ENCODE data around the gene SKI. TPM values are rescaled to one million over a fixed set of nuclear protein-coding genes. Genes with fewer than 3 reads are reported as not detected.

The SKI gene
- total RNA-seq: 25.3 TPM

DNA sequence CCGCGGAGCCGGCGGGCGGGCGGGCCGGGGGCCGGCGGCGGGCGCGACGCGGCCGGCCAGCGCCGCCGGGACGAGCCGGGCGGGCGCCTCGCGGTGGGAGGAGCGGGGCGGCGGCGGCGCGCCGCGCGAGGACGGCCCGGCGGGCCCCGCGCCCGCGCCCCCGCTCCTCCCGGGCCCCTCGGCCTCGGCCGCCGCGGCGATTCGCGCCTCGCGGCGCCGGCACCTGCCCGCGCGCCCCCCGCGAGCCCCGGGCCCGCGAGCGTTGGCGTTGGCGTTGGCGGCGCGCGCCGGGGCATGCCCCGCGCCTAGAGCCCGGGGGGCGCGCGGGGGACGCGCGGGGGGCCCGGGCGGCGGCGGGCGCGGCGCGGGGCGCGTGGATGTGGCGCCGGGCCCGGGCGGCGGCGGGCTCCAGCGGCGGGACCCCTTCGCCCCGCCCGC, at the start of gene SKI:
TSS of gene SKI (plus strand) at position 163 of the 438 bp plus-strand sequence. CDS start 448 bp downstream, outside the sequence.
- no peak for DNase-seq (ENCODE audit: low read depth in 2 of 3, low spot score in 2 of 3)

DNA sequence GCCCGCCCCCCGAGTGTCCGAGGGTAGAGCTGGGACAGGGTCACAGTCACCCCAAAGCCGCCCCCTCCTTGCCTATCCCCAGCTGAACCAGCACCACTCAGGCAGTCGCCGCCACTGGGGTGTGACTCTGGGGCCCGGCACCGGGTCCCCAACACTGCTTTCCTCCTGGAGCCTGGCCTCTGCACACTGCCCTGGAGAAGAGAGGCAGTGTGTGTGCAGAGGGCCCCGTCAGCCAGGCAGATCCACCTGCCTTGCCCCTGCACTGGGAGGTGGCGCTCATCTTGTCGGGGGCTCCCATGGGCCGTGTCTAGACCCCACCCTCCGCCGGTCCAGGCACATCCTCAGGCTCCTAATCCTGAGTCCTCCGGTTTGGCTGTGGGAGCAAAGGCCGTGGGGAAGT, 49.2 kb upstream of the SKI start:
- no peak for DNase-seq (ENCODE audit: low read depth in 2 of 3, low spot score in 2 of 3)

DNA sequence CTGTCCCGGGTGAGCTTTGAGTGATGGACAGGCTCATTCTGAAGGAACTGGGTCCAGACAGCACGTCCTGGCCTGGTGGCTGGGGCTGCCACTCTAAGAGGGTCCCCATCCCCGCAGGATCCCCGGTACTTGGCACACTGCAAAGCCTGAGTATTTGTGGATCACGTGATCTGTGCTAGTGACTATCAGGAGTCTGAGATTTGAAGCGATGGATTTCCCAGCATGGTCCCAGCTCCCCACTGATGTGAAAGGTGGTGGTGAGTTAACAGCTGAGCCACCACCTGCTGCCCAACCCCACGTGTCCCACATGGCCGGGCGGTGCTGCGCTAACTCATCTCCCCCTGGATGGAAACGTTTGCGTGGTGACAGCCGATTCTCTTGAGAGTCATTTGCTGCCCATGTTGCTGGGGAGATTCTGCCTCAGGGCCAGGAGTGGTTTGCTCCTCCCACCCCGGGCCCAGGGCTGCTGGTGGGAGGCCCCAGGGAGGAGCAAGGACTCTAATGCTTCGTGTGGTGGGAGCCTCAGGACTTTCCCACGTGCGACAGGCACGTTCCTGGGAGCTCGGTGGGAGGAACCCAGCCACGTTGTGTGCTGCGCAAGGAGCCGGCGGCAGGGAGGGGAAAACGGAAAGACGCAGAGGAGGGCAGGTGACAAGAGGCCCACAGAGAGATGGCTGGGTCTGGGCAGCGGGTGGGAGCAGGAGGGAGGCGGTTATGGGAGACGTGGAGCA, 48.7 kb upstream of the SKI start:
- DNase-seq (ENCODE audit: low read depth in 2 of 3, low spot score in 2 of 3): no peak

DNA sequence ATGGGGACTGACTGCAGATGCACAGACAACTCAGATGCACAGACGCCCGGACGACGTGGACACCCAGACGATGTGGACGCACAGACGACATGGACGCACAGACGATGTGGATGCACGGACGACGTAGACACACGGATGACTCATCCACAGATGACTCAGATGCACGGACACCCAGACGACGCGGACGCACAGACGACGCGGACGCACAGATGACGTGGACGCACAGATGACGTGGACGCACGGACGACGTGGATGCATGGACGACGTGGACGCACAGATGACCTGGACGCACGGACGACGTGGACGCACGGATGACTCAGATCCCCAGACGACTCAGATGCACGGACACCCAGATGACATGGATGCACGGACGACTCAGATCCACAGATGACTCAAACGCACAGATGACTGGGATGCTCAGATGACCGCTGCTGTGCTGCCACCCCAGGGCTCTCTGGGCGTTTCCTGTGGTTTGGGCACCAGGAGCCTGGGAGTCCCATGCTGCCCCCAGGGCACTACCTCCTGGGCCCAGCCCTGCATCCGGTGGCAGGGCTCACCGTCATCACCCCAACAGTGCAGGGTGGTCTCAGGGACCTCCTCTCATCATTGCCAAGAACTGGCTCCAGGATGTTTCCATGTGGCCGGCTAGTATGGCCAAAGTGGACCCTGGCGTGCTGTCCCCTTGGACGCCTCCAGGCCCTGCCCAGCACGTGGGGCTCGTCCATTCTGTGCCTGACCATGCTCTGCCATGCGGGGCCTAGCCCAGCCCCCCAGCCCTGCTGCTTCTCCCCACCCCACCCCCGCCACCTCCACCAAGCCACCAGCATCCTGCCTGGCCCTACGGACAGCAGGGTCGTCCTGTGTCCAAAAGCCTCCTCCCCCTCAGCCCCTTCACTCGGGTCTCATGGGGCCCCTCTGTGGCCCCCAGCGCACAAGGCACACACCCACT, 47.5 kb upstream of the SKI start:
- DNase-seq (ENCODE audit: low read depth in 2 of 3, low spot score in 2 of 3): no peak

DNA sequence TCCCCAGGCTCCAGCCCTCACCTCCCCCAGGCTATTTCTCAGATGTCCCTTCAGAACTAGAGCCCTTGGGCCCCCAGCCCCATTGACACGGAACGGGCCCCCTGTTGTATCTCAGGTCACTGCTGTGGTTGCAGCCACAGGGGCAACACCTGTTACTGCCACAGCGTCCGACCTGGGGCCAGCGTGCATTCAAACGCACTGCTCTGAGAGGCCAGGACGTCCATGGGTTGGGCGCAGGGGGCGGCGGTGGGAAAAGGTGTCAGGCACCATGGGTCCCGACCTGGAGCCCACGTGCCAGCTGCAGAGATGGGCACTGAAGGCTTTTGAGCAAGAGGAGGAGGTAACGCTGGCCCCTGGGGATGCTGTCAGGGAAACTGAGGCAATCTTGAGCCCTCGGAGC, 46.8 kb upstream of the SKI start:
- DNase-seq (ENCODE audit: low read depth in 2 of 3, low spot score in 2 of 3): no peak

DNA sequence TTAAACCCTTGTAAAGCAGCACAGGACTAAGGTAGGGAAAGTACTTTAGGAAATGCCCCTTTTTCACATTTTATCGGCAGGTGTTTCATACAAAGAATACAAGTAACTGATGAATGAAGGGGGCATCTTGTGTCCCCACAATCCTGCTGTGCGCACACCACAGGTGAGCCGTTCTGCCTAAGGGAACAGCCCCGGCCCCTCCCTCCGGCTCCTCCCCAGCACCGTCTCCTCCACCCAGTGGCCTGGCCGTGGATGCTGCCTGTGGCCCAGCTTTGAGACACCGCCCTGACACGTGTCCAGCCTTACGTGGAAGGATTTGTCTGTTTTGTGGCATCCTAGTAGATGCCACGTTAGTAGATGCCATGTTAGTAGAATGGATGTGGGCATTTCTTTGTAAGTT, 46.4 kb upstream of the SKI start:
- no peak for DNase-seq (ENCODE audit: low read depth in 2 of 3, low spot score in 2 of 3)

DNA sequence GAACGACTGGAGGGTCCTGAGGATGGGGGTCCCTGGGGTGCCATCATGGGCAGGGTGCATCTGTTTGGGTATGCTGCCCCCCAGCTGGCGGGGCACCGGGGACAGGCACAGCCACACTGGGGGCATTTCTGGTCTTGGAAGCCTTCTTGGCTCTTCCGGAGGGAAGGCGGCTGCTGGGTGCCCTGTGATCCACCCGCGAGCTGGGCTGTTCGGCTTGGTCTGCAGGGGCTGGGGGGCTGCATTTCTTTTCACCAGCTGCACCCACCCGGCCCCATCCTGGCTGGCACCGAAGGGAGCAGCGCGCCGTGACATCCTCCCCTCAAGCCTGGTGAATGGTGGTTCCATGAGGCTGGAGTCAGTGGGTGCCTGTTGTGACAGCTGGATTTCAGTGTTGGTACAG, 45.7 kb upstream of the SKI start:
- DNase-seq (ENCODE audit: low read depth in 2 of 3, low spot score in 2 of 3): no peak

DNA sequence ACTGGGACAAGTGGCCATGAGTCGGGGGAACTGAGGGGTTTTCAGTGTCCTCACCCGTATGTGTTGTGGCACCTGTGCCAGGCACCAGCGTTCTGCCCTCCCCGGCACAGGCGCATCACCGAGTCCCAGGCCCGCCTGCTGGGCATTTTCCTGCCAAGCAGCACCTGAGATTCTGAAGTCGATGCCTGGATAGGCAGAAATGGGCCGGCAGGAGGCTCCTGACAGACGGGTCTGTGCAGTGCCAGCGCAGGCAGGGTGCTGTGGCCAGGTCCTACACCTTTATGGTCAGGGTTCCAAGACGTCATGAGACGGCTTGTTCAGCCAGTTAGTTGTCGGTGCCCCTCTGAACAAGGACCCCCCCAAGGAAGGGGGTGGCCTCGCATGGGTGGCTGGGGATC, 44.2 kb upstream of the SKI start:
- no peak for DNase-seq (ENCODE audit: low read depth in 2 of 3, low spot score in 2 of 3)

DNA sequence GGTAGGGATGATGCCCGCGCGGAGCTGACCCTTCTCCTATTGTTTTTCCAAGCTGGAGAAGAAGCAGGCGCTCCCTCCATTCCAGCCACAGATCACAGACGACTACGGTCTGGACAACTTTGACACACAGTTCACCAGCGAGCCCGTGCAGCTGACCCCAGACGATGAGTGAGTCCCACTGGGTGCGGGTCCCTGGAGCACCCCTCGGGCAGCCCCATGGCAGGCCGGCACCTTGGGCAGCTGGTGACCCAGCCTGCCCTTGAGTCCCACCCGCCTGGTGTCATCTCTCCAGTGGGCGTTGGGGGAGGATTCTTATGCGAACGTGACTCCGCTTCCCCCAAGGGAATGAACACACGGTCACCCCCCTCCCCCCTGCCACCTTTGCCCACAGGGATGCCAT, 43.6 kb upstream of the SKI start:
- no peak for DNase-seq (ENCODE audit: low read depth in 2 of 3, low spot score in 2 of 3)

DNA sequence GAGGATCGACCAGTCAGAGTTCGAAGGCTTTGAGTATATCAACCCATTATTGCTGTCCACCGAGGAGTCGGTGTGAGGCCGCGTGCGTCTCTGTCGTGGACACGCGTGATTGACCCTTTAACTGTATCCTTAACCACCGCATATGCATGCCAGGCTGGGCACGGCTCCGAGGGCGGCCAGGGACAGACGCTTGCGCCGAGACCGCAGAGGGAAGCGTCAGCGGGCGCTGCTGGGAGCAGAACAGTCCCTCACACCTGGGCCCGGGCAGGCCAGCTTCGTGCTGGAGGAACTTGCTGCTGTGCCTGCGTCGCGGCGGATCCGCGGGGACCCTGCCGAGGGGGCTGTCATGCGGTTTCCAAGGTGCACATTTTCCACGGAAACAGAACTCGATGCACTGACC, 43.2 kb upstream of the SKI start:
- no peak for DNase-seq (ENCODE audit: low read depth in 2 of 3, low spot score in 2 of 3)

DNA sequence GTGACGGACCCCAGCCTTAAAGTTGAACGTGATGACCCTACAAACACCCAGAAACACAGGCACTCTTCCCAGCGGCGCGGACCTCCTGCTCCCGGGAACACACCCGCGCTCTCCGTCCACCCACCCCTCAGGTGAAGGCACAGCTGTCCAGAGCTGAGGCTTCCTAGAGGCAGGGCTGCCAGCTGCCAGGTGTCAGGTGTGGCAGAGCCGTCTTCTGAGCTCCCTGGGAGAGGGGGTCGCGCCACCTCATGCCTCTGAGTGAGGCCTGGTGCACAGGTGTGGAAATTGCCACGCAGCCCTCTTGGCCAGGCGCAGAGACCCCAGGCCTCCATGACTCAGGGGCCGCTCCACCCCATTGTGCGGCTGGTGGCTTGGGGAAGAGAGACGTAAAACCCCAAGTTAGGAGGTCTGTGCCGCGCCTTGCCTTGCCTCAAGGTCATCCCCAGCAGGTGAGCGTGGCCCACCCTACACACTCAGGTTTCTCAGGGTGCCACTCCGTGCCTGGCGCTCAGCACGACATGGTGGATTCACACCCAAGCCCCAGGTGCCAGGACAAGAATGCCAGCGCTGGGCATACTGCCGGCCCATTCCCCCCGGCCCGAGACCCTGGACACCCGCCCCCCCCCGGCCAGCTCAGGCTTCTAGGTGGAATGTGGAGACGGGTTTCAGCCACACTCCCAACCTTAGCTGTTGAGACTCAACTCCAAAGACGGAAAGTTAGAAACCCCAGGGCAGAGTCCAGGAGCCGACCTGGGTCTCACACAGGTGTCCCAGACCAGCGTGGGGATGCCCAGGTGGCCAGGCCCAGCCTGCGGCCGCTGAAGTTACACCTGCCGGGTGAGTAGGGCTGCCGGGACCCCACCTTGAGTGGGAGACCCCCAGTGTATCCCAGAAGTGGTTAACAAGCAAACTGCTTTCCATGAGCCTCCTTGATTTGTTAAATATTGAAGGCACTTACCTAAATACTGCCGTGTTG, 42.0 kb upstream of the SKI start:
- no peak for DNase-seq (ENCODE audit: low read depth in 2 of 3, low spot score in 2 of 3)

DNA sequence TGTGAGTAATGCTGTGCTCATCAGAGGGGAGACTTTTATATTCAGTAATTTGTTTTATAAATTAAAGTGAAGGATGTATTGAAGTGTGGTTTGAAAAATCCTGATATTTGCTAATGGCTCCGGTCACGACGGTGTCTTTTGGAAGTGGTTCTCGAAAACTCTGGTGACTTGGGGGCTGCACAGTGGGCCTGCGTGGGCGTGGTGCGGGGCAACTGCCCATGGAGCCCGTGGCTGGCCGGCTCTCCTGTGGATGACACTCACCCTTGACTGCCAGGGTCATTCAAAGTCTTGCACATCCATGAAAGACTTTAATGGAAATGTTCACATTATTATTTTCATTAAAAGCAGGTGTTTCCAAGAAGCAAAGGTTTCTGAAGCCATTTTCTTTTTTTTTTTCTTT, 41.2 kb upstream of the SKI start:
- DNase-seq (ENCODE audit: low read depth in 2 of 3, low spot score in 2 of 3): no peak

DNA sequence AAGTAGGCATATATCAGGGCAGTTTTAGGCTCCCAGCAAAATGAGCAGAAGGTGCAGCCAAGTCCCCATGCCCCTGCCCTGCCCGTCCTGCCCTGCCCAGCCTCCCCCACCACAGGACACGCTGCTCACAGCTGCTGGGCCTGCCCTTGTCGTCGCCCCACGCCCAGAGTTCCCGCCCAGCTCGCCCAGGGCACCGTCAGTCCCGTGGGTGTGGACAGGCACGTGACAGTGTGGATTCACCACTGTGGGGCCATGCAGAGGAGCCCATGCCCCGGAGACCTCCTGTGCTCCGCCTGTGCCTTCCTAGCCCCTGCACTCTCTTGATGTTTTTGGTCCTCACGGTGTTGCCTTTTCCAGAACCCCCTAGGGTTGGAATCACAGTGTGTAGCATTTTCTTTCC, 40.5 kb upstream of the SKI start:
- DNase-seq (ENCODE audit: low read depth in 2 of 3, low spot score in 2 of 3): no peak

DNA sequence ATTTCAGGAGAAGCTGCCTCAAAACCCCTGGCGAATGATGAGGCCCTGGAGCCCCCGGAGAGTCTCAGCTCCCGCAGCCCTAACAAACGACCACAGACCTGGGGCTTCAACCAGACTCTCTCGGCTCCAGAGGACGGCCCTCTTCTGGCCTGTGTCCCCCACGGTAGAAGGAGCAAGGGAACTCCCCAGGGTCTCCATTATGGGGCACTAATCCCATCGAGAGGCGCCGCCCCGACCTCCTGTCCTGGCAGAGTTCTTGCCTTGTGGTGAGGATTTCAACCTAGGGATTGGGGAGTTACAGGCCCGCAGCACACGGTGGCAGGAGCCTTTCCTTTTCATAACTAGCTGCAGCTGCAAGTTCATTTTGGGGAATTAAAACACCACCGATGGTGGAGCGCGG, 39.8 kb upstream of the SKI start:
- DNase-seq (ENCODE audit: low read depth in 2 of 3, low spot score in 2 of 3): no peak

DNA sequence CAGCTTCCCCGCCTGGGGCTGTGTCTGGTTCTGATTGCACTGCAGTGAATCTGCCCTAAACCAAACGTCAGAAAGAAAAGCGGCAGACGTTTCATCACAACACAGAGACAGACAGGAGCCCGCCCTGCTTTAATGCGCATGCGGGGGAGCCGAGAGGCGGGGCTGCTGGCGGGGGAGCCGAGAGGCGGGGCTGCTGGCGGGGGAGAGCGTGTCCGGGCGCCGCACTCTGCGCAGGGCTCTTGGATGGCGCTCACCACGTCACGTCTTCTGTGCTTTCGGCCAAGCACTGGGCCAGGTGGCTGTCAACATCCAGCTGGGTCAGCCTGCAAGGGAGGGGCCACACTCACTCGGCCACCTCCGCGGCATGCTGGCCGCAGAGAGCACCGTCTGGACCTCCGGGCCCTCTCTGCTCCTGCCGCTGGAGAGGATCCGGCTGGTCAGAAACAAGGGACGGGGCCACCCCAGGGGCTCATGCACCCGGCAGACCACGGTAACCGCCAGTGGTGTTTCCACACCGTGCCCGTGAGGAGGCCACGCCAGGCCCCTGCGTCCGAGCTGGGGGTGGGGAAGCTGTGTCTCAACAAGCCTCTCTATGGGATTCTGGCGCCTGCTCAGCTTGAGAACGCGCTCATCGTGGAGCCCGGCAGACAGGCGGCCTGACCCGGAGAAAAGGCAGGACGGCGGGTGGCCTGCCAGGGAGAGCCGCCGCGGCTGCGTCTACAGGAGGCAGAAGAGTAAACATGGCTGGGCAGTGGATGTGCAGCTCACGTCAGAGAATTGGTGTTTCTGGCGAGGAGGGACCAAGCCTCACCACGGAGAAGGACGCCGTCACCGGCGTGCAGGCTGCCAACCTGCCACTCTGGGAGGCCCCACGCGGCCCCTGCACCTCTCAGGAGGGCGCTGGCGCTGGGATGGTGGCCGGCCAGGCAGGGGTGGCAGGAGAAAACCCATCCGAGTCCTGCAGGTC, 38.4 kb upstream of the SKI start:
- DNase-seq (ENCODE audit: low read depth in 2 of 3, low spot score in 2 of 3): peak in 2 of 3 donors; percentile 78 to 90

DNA sequence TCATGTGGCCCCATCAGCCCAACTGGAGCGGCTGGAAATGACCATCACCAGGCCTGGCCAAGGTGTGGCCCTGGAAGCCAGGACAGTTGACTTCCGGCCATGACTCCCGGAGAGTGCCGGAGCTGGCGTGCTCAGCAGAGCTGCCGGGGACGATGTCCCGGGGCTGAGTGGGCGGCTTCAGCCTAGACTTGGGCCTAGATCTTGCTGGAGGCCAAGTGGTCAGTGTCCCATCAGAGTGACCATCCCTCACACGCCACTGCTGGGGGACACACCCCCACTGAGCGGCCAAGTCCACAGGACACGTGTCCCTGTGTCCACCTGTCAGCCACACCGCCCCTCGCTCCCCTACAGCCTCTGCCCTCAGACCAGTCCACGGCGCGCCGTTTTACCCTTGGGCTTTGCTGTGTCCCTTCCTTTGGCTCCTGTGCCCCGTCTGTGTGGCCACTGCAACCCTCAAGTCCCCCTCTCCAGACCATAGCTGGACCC, 37.6 kb upstream of the SKI start:
- DNase-seq (ENCODE audit: low read depth in 2 of 3, low spot score in 2 of 3): no peak

DNA sequence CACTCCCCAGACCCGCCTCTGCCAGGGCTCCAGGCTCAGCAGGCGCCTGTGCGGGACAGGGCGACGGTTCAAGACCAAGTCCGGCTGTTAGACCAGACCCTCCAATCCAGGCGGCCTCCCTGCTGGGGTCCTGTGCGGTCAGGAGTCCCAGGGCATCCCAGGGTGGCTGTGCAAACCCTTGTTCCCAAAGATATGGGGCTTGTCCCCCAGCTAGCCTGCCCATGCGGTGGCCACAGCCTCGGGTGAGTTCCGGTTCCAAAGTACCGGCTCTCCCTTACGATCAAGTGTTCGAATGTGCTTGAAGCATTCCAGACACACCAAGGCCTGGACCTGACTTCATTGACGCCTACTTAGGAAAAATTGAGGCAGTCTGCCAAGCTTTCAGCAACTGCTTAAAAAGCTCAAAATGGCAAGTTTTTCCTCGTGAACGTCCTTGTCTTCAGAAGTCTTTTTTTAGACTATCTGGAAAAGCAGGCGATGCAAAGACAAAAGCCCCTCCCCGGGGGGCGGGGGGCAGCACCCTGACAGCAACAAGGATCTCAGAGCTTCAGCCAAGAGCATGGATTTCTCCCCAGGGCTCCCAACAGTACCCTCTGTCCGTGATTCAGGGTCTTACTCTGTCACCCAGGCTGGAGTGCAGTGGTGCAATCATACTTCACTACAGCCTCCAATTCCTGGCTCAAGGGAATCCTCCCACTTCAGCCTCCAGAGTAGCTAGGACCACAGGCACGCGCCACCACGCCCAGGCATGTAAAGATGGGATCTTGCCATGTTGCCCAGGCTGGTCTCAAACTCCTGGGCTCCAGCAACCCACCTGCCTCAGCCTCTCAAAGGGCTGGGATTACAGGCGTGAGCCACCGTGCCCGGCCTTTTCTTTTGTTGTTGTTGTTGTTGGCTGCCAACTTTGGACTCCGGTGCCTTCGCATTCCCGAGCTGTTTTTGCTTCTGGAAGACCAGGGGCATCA, 35.8 kb upstream of the SKI start:
- DNase-seq (ENCODE audit: low read depth in 2 of 3, low spot score in 2 of 3): no peak
